IMR-90 (cell line): Measurements from ENCODE around the gene KNL1.

Experiments
- BHLHE40 ChIP-seq: fragments of 150-350 bp; IDR thresholded peaks from 2 replicates; pipeline ENCODE4 v1.6.1; 2016; ENCODE audit warnings: mild to moderate bottlenecking, low read depth, low read length
- CEBPB ChIP-seq: IDR thresholded peaks from 2 replicates; pipeline ENCODE4 v1.6.1; 2012; ENCODE audit warnings: low read depth, low read length, improper control_type of control experiment
- CTCF ChIP-seq: conservative IDR thresholded peaks from 2 replicates; pipeline ENCODE4 v1.5.1; 2012; ENCODE audit warnings: mild to moderate bottlenecking, low read depth, low read length, improper control_type of control experiment
- ELK1 ChIP-seq: fragments of 150-350 bp; IDR thresholded peaks from 2 replicates; pipeline ENCODE4 v1.6.1; 2016; ENCODE audit warnings: low read depth, mild to moderate bottlenecking, low read length, moderate library complexity, borderline replicate concordance
- MAFK ChIP-seq: IDR thresholded peaks from 2 replicates; pipeline ENCODE4 v1.6.1; 2012; ENCODE audit warnings: low read depth, low read length, improper control_type of control experiment
- MAZ ChIP-seq: IDR thresholded peaks from 2 replicates; pipeline ENCODE4 v1.6.1; 2012; ENCODE audit warnings: low read depth, mild to moderate bottlenecking, low read length, improper control_type of control experiment, moderate library complexity, borderline replicate concordance
- MXI1 ChIP-seq: IDR thresholded peaks from 2 replicates; pipeline ENCODE4 v1.6.1; 2012; ENCODE audit warnings: low read depth, mild to moderate bottlenecking, low read length, moderate library complexity, borderline replicate concordance
- POLR2A ChIP-seq: IDR thresholded peaks from 2 replicates; pipeline ENCODE4 v1.6.1; 2012; ENCODE audit warnings: mild to moderate bottlenecking, low read depth, low read length
- RAD21 ChIP-seq: IDR thresholded peaks from 2 replicates; pipeline ENCODE4 v1.6.1; 2012; ENCODE audit warnings: low read length, improper control_type of control experiment
- RCOR1 ChIP-seq: IDR thresholded peaks from 2 replicates; pipeline ENCODE4 v1.6.1; 2012; ENCODE audit warnings: mild to moderate bottlenecking, low read length, improper control_type of control experiment; ENCODE audit not compliant: insufficient replicate concordance
- RFX5 ChIP-seq: IDR thresholded peaks from 2 replicates; pipeline ENCODE4 v1.8.0; 2012; ENCODE audit warnings: low read depth, mild to moderate bottlenecking, low read length, moderate library complexity
- SMC3 ChIP-seq: fragments of 150-350 bp; IDR thresholded peaks from 2 replicates; pipeline ENCODE4 v1.6.1; 2016; ENCODE audit warnings: low read depth, mild to moderate bottlenecking, antibody characterized with exemption, low read length, moderate library complexity
- USF2 ChIP-seq: fragments of 150-350 bp; IDR thresholded peaks from 2 replicates; pipeline ENCODE4 v1.6.1; 2017; ENCODE audit warnings: mild to moderate bottlenecking, antibody characterized with exemption, low read length, low read depth

- TF ChIP-seq CTCF: no peak
- no peak for TF ChIP-seq POLR2A
- TF ChIP-seq USF2: no peak
- TF ChIP-seq RAD21: no peak
- no peak for TF ChIP-seq BHLHE40
- TF ChIP-seq SMC3: no peak
- TF ChIP-seq ELK1: no peak
- no peak for TF ChIP-seq MXI1
- no peak for TF ChIP-seq RCOR1
- TF ChIP-seq MAFK: no peak
- TF ChIP-seq MAZ: no peak
- no peak for TF ChIP-seq RFX5
- no peak for TF ChIP-seq CEBPB
Observed at GRCh38 chr15:40691737-40692136, 97.7 kb downstream of the KNL1 start.
